A172 (cell line): ENCODE results near the gene SET. TPM values are rescaled to one million over a fixed set of nuclear protein-coding genes. Genes with fewer than 3 reads are reported as not detected.
"Not testable (repeated sequence)": the region's sequence is repeated elsewhere in the genome, so short reads cannot be mapped to it uniquely, and the experiment has no call there.

Source experiments
- DNase-seq: peaks from one replicate; pipeline ENCODE4 v3.0.0-alpha.2; 2015; ENCODE audit warnings: low spot score
- total RNA-seq: library from RNA; depleted of rRNA; stranded (reverse); fragments of >200 nt; shearing (Covaris generic); gene quantifications from 2 replicates; pipeline ENCODE4 v1.2.3, GENCODE V29; 2014

SET gene
- total RNA-seq, 1 experiment from 2014 or later, result 1,647 TPM

DNA sequence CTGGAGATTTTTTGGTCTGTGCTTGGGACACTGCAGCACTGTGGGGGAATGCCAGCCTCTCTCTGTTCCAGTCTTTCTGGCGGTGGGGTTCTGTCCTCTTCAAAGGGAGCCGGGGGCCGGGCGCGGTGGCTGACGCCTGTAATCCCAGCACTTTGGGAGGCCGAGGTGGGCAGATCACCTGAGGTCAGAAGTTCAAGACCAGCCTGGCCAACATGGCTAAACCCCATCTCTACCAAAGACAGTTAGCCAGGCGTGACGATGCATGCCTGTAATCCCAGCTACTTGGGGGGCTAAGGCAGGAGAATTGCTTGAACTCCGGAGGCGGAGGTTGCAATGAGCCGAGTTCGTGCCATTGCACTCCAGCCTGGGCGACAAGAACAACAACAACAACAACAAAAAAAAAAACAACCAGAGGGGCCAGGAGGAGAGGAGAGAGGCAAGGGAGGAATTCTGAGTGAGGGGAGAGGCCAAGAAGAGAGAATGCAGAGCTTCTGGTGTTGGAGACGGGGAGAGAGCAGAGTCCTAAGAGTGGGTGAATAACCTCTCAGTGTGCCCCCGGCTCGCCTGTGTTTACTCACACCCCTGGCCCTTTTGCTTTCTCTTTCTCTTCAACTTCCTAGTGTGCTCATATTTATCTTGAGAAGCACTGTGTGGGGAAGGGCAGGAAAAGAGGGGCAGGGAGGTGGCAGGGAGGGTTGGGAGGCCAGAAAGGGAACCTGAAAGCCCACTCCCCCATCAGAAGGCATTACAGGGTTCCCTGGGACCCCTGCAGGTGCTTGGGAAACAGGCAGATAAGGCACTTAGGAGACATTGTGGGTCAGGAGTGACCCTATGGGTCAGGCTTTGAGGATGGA lies 3.2 kb upstream of the SET start:
- no peak for DNase-seq

DNA sequence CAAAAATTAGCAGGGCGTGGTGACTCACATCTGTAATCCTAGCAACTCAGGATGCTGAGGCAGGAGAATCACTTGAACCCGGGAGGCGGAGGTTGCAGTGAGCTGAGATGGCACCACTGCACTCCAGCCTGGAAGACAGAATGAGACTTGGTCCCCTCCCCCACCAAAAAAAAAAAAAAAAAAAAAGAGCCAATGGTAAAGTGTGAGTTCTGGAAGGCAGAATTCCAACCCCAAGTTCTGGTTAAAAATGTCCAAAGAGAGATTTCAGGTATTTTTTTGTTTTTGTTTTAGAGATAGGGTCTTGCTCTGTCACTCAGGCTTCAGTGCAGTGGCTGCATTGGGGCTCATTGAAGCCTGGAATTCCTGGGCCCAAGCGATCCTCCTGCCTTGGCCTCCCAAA lies 1.6 kb upstream of the SET start:
- no peak for DNase-seq

DNA sequence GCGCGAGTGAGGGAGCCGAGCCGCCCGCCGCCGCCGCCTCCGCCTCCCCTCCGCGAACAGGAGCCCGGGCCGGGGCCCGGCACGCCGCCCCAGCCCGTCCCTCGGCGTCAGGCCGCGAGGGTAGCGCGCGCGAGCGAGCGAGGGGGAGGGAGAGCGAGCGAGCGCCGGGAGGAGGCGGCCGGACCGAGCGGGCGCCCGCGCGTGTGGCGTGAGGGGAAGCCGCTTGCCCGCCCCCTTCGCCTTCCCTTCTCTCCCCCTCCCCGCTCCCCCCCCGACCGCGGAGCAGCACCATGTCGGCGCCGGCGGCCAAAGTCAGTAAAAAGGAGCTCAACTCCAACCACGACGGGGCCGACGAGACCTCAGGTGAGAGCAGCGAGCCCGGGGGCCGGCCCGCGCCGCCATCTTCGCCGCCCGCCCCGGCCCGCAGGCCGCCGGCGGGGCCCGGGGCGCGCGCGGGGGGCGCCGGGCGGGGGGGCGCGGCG lies 312 bp downstream of the SET start:
- DNase-seq, result no peak

DNA sequence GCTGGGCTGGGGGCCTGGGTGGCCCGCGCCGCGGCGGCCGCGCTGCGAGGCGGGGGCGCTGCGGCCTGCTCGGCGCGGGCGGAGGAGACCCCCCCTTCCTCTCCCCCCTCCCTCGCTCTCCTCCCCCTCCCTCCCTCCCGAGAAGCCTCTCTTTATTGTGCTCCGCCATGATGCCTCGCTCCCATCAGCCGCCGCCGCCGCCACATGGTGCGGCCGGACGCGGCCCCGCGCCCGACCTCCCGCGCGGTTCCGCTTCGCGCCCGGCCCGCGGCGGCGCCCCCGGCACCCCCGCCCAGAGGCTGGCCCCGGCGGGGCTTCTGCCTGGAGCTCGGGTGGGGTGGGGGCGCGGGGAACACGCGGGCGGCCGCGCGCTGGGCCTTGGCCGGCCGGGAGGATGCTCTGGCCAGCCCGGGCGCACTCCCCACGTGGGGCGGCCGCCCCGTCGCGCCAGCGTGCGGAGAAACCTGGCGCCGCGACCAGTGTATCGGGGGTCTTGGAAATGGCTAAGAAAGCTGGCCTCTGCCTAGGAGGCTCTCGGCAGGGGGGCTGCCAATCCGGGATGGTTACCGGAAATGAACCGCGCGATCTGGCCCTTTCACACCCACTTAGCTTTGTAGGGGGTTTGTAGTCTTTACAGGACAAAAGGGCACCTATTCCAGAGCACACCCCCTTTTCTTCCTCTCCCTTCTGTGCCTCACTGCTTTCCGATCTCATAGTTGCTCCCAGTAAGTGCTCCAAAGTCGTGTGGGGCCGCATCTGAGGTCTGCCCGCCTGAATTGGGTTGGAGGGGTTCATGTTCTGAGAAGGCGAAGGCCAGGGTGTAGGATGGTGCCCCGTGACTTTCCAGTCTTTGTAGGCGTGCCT lies 1.0 kb downstream of the SET start:
- no peak for DNase-seq

DNA sequence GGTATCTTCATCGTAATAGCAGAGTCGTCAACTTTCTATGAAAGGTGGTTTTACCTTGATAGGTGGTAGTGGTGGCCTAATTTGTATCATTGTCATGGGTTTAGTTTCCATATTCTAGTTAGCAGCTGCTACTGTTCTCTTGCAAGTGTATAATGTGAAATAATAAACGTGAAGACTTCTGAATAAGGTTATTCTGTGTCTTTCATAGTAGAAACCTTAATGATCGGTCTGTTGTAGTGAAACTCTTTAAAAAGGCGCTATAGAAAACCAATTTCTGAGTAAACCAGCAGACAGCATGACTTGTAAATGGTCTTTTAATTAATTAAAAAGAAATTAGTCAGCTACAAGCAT lies 1.6 kb downstream of the SET start:
- DNase-seq, result no peak

DNA sequence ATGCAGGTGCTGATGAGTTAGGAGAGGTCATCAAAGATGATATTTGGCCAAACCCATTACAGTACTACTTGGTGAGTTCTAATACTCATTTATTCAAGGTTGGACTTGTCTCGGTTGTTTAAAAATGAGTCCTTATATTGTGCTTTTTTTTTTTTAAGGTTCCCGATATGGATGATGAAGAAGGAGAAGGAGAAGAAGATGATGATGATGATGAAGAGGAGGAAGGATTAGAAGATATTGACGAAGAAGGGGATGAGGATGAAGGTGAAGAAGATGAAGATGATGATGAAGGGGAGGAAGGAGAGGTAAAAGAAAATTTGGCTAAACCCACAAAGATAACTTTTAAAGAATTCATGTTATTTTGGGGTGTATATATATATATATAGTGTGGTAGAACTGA lies 4.7 kb downstream of the SET start:
- DNase-seq, result not testable (repeated sequence)

DNA sequence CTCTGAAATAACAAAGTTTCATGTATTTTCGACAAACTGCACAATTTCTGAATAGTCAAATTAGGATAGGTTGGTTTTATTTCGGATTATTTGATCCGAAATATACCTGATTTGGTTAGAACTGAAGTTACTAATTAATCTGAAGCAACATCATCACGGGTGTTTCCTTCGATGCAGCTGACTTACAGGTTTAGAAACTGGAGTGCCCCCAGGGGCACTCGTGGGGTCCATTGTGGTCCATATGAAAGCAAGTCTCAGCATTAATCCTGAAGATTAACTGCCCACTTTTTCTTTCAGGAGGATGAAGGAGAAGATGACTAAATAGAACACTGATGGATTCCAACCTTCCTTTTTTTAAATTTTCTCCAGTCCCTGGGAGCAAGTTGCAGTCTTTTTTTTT lies 5.3 kb downstream of the SET start:
- DNase-seq, result no peak

DNA sequence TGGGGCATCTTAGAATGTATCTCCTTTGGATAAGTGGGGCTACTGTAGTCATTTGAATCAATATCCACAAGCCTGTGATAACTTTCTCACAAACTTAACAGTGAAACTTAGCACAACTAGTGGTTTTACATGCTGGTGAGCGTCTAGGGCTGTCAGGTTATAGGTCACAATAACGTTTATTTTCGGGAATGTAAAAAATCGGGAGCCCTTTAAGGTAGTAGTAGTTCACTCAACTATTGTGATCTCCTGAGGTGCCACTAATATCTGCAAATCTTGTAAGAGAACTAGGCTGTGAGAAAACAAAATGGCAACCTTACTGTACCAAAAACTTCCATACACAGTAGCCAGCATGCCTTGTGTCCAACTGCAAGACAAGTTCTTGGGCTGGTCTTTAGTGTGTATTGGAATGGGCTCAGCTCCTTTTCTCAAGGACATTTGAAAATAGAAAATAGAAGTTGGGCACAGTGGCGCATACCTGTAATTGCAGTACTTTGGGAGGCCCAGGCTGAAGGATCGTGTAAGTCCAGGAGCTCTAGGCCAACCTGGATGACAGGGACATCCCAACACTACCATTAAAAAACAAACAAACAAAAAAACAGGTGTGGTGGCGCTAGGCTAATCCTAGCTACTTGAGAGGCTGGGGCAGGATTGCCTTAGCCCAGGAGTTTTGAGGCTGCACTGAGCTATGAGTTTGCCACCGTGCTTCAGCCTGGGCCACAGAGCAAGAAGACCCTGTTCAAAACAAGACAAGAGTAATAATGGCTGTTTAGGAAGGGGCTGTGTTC lies 8.1 kb downstream of the SET start:
- no peak for DNase-seq

DNA sequence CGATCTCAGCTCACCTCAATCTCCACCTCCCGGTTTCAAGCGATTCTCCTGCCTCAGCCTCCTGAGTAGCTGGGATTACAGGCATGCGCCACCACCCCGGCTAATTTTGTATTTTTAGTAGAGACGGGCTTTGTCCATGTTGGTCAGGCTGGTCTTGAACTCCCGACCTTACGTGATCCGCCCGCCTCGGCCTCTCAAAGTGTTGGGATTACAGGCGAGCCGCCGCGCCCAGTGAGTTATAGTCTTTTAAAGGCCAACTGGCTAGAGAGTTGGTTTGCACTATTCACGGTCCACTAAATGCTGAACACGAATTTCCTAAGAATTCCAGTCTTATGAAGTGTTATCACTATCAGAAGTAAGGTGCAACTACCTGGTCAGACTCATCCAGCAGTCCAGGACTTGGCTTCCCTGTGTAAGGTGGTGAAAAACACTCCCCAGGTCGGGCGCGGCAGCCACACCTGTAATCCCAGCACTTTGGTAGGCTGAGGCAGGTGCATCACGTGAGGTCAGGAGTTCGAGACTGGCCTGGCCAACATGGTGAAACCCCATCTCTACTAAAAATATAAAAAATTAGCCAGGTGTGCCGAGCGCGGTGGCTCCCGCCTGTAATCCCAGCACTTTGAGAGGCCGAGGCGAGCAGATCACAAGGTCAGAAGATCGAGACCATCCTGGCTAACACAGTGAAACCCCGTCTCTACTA lies 10.2 kb downstream of the SET start:
- DNase-seq, result not testable (repeated sequence)

DNA sequence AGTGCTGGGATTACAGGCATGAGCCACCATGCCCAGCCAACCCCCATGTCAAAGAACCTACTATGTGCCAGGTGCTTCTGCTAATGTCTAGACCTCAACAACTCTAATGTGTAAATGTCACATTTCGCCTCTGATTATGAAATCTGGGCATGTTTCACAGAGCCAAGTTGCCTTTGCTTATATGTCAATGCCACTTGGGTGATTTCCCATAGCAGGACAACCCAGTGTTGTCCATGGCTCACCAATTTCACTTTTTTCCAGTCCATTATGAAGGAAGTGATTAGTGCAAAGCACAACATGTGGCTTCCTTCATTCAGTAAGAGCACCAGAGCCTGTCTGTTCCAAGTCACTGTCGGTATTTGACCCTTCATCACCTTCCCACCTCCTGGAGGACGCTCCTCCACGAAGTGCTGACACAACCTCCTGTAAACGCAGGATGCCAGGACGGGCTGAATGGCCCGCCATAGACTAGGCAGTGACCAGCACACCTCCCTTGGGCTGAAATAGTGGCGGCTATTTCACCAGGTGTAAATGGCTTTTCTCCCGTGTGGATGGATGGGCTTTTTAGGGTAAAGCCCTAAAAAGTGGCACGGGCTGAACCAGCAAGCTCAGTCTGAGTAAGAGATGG lies 12.3 kb downstream of the SET start:
- DNase-seq, result no peak

DNA sequence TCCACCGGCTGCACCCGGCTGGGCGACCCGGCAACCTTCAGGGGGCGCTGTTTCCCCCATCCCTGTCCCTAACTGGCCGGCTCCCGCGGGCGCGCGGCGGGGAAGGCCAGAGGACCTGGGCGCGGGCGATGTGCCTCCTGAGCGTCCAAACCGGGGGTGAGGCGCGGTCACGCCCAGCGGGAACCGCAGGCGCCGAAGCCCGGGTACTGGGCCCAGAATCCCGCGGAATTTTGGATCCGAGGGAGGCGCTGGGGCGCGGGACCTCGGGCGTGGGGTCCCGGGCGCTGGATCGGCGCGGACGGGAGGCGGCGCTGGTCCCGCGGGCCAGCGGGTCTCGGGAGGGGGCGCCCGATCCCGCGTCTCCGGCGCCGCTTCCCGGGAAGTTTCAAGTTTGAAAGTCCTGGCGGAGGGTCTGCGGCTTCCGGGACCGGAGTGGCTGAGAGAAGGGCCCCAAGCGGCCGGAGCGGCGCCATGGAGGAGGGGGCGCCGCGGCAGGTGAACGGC lies 13.5 kb downstream of the SET start, which contains the start of gene PKN3:
PKN3 (plus strand) TSS at position 59 of the 504 bp plus-strand sequence; CDS start at position 472, 413 bp downstream.
- peak; percentile 82 for DNase-seq

DNA sequence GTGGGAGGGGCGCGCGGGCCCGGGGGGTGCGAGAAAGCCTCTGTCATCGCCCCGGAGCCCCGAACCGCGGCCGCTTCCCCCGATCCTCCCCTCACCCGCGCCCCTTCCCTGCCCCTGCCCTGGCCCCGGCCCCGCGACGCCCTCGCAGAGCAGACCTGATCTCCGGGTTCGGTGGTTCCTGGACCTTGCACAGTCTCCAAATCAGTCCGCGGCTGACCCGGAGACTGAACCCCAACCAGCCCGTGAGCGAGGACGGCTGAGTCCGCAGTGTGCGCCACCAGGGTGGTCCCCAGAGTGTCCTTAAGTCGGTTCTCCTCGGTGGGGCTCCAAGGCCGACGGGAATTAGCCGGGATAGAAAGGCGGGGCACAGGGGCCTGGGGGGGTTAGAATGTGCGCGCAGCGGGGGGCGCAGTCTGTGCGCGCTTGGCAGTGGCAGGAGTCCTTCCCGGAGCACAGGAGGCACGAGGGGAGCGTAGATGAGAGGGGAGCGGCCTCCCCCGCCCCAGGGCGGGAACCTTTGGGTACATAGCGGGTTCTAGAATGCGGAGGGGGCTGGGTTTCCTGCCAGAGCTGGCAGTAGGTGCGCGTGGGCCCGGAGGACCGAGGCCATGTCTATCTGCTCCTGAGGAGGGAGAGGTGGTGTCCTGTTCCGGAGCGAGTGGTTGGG lies 14.1 kb downstream of the SET start:
- DNase-seq, result no peak

DNA sequence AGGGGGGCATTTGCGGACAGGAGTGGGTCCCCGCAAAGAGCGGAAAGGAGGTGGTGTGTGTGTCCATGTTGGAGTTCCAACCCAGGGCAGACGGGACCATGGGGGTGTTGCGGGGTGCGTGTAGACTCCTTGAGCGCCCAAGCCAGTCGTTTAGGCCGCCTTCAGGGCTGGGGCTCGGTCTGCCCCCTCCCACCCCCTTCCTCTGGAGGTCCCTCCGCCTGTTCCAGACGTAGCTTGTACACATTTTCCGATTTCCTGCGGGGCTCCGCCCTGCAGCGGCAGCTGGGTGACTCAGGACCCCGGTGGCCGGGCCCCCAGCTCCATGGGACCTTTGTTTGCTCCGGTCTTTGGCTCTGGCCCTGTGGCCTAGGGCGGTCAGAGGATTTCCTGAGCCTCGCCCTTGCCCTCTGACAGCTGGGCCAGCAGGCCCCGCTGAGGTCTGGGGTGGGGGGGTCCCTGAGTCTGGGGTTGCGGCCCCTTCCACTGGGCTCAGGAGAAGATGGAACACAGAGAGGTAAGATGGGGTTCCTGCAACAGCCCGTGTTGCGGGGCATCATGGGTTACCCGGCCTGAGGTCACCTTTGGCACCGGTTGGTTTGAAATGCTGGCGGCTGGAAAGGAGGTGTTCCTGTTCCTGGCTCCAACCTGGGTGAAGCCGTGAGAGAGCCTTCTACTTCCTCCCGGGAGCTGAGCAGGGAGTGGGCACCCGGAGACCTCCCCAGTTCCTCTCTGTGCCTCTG lies 14.8 kb downstream of the SET start:
- no peak for DNase-seq

DNA sequence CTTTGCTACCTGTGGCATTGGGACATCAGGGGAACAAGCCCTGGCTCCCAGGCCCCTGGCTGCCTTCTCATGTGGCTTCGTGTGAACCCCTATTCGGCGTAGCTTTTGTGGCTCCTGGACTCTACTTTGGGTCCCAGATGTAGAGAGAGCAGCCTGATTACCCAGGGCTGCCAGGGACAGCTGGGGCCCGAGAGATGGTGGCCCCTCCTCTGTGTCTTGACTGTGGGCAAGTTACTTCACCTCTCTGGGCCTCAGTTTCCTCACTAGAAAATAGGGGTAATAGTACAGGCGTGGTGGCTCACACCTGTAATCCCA lies 15.3 kb downstream of the SET start:
- DNase-seq, result no peak

DNA sequence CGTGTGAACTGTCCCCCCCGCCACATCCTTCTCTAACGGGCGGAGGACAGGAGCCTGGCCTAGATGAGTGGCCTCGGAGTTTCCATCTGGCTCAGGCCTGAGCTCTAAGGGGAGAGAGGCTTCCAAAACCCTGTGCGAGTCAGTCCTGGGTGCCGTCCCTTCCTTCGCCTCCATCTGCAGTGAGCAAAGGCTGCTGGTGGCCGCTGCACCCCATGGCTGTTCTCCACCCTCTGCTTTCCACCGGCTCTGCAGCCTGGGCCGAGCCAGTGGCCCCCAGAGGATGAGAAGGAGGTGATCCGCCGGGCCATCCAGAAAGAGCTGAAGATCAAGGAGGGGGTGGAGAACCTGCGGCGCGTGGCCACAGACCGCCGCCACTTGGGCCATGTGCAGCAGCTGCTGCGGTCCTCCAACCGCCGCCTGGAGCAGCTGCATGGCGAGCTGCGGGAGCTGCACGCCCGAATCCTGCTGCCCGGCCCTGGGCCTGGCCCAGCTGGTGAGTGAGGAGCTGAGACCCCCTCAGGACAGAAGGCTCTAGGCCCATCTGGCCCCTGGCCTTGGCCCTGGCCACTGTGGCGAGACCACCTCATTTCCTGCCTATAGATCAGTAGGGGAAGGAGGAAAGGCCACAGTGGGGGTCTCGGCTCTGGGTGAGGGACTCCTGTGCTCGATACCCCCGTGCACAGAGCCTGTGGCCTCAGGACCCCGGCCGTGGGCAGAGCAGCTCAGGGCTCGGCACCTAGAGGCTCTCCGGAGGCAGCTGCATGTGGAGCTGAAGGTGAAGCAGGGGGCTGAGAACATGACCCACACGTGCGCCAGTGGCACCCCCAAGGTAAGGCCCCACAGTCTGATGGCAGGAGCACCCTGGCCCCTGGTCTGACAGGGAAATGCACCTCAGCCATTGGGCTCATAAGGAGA lies 16.3 kb downstream of the SET start:
- DNase-seq, result no peak

DNA sequence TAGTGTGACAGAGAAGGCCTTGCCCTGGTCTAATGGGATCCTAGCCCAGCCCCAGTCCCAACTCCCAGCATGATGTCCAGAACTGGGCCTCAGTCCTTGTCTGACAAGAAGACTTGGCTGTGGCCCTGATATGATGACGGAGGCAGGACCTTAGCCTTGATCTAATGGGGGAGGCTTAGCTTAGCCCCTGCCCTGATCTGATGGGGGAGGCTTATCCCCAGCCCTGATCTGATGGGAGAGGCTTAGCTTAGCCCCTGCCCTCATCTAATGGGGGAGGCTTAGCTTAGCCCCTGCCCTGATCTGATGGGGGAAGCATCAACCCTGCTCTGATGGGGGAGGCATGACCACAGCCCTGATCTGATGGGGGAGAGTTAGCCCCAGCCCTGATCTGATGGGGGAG lies 17.0 kb downstream of the SET start:
- no peak for DNase-seq

DNA sequence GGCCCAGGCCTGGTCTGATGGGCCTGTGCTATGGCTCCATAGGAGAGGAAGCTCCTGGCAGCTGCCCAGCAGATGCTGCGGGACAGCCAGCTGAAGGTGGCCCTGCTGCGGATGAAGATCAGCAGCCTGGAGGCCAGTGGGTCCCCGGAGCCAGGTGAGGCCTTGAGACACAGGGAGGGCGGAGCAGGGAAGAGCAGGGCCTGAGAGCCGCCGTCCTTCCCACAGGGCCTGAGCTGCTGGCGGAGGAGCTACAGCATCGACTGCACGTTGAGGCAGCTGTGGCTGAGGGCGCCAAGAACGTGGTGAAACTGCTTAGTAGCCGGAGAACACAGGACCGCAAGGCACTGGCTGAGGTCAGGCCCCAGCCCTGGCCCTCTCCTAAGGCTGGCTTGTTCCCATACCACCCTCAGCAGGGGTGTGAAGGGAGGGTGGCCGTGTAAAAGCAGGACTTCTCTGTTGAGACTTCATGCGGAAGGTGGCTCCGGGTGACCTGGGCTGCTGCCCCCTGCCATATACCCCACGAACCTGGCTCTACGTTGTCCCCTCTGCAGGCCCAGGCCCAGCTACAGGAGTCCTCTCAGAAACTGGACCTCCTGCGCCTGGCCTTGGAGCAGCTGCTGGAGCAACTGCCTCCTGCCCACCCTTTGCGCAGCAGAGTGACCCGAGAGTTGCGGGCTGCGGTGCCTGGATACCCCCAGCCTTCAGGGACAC lies 17.8 kb downstream of the SET start:
- no peak for DNase-seq

DNA sequence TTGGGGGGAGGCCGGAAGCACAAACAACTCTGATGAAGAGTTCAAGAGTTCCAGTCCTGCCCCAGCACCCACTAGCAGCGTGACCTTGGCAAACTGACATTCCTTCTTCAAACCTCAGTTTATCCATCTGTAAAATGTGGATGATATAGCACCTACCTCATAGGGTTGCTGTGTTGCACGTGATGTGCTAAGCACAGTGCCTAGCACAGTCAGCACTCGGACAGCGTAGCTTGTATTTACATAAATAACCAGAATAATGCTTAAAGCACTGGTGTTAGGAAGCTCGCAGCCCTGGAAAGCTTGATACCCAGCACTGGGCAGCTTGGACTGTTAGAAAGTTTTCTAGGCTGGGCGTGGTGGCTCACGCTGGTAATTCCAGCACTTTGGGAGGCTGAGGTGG lies 18.4 kb downstream of the SET start:
- DNase-seq, result no peak
